ENCODE data around the gene IRF6.

The IRF6 gene

GRCh38 chr1:209805875-209806760 lies at the start of gene IRF6:
Gene IRF6, minus strand, starts transcription at chr1:209806142. Its CDS starts 4,729 bp downstream, at chr1:209801413.
- DNase-seq: peak; percentile 91

DNA sequence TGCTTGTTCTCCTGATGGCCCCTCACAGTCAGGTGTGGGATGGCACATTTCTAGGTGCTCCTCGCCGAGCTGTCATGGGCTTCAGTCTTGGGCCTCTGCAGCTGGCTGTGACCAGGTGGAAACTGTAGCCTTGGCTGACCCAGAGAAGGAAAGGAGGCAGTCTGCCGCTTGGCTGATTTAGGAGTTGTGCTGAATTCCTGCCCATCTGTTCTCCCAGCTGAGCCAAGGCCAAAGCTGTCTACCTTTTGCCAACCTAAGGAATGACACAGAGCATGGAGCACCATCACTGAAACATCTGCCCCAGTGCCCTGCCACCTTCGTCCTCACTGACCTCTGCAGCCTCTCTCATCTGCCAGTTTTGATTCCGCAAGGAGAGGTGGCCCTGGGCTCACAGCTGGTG lies 49.7 kb upstream of the IRF6 start:
- no peak for DNase-seq

DNA sequence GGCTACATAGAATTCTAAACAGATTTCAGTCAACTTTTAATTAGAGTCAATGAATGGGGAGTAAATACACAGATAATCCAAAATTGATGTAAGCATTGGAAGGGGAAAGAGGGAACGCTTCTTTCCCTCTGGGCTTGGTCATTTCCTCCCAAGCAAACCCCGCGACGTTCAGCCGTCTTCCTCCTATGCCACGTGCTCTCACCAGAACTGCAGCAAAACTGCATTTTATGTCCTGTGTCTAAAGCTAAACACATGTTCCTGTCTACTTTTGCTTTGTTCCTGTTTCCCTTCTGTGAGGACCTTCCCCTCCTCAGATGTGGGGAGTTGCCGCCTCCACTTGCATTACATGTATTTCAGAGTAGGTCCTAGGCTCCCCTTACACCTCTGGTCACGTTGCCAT lies 49.1 kb upstream of the IRF6 start:
- no peak for DNase-seq

DNA sequence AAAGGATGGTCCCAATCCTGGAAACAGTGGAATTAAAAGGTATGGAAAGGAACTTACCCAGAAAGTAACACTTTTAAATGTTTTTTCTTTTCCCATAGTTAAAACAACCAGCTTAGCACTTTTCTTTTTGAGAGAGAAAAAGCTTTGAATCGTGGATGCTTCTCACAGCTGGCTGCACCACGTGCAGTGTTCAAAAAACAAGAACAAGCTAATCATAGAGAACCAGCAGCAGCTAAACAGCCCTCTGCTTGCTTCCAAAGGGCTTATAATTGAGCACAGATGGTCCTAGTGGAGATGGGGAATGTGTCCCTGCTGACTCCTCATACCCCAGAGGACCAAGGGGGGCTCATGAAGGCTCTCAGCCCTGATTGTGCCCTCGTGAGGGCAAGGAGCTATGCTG lies 48.3 kb upstream of the IRF6 start:
- DNase-seq: no peak

DNA sequence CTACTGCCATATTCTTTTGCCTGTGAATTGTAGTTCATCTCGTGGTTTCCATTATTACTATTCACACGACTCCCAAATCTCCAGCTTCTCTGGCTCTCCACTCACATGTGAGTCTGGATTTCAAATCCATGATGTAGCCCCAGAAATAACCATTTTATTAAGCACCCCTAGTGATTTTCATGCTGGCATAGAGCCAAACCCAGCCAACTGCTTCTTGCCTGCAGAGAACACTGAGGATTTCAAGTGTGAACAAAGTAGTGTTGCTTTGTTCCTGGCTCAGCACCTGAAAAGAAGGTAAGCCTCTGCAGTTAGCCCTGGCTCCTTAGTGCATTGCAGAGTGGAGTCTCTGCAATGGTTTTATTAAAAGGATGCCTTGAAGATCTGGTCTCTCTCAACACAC lies 47.7 kb upstream of the IRF6 start:
- DNase-seq: no peak

DNA sequence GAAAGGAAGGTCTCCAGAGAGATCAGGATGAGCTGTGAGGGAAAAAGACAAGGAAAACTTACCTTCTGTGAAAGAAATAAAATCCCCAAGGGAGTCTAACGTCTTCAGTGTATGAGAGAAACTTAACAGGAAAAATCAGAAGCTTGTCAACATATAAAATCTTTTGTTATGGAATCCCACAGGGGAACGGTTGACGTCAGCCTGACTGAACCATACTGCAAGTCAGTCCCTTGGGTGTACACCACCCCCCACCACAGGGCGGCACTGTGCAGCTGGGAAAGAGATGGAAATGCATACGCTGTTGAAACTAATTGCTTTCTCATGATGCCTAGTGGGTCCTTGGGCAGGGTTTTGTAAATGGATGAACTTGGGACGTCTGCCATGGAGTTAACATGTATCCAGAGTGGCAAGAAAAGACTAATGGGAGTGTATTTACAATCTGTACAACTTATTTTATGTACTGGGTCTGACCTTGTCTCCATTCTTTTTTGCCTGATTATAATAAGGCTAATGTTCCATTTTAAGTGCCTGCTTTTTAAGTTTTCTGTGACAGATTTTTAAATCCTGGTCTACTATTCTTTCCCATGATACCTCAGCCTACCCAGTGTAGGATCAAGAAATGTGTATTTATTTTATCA lies 44.5 kb upstream of the IRF6 start:
- peak; percentile 54 for DNase-seq

DNA sequence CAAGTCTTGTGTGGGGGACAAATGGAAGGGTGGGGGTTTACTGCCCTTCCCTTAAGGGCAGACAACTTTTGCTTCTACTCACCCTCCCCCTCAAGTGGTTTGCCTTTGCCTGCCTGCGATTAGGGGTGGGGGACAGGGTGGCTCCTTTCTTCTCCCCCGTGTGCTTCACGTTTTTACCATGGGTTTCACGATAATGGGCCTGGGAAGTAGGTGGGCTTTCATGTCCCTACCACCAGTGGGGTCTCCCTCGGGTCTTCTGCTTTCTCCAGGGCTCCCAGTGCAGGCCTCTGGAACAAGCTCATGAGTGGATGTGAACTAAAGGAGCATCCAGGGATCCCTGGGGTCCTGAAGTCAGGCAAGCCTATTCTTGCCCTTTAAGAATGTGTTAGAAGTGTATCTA lies 43.4 kb upstream of the IRF6 start:
- no peak for DNase-seq

- DNase-seq: no peak
These were observed 39.4 kb upstream of the IRF6 start for GRCh38 chr1:209845408-209845725.

DNA sequence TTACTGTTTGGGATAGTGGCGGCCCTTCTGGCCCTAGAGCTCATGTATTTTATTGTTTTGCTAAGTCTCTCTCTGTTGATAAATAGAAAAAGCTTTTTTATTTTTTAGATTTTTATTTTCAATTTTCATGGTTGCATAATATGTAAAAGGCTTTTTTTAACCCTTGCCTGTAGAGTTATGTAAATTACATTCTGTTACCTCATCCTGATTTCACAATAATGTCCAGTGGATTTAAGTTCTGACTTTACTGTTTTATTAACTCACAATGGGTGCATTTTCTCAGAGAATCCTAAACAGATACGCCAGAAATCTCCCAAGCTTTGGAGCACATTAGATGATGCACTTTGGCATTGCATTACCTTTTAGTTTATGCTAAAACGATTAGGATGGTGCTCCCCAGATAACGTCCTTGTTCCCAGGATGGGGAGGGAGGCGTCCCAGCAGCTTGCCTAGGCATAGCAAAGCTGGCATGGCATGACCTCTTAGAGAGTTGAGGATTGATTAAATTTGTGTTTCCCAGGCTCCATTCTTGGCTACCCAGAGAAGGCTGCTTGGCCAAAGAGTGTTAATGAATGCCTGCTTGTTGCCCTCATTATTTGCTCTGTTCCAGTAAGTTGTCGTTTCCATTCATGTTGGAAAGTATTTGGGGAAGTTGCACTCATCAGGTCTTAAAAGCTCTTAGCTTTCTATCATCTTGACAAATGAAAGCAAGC lies 38.9 kb upstream of the IRF6 start:
- no peak for DNase-seq

GRCh38 chr1:209840611-209841010 lies 34.7 kb upstream of the IRF6 start:
- no peak for DNase-seq

- no peak for DNase-seq
These were observed 34.1 kb upstream of the IRF6 start for GRCh38 chr1:209839875-209840546.

- no peak for DNase-seq
These were observed 32.6 kb upstream of the IRF6 start for GRCh38 chr1:209838537-209838936.

DNA sequence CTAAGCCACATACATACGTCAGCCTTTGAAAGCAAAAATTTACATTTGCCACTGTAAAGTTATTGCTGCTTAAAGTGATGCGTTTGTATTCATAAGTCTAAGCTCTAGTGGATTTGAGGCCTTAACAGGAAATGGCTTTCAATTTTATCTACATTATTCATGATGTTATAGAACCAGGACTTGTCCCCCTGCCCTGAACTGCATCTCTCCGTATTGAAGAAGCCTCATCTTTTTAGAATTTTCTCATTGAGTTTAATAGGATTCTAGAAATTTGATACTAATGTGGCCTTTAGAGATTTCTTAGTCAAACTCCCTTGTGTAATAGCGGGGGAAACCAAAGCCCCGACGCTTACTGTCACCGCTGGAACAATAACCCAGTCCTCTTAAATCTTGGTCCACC lies 31.7 kb upstream of the IRF6 start:
- DNase-seq: no peak

GRCh38 chr1:209835782-209836298 lies 29.9 kb upstream of the IRF6 start:
- no peak for DNase-seq

GRCh38 chr1:209831615-209832014 lies 25.7 kb upstream of the IRF6 start:
- no peak for DNase-seq

- no peak for DNase-seq
These were observed 24.8 kb upstream of the IRF6 start for GRCh38 chr1:209830722-209831121.

- no peak for DNase-seq
These were observed 23.8 kb upstream of the IRF6 start for GRCh38 chr1:209829716-209830115.

GRCh38 chr1:209827384-209828262 lies 21.7 kb upstream of the IRF6 start, which contains the start of gene UTP25:
Gene UTP25, plus strand, starts transcription at chr1:209827972. Its CDS starts 92 bp downstream, at chr1:209828064.
- peak; percentile 99 for DNase-seq

- DNase-seq: no peak
These were observed 19.9 kb upstream of the IRF6 start for GRCh38 chr1:209825591-209826434.

DNA sequence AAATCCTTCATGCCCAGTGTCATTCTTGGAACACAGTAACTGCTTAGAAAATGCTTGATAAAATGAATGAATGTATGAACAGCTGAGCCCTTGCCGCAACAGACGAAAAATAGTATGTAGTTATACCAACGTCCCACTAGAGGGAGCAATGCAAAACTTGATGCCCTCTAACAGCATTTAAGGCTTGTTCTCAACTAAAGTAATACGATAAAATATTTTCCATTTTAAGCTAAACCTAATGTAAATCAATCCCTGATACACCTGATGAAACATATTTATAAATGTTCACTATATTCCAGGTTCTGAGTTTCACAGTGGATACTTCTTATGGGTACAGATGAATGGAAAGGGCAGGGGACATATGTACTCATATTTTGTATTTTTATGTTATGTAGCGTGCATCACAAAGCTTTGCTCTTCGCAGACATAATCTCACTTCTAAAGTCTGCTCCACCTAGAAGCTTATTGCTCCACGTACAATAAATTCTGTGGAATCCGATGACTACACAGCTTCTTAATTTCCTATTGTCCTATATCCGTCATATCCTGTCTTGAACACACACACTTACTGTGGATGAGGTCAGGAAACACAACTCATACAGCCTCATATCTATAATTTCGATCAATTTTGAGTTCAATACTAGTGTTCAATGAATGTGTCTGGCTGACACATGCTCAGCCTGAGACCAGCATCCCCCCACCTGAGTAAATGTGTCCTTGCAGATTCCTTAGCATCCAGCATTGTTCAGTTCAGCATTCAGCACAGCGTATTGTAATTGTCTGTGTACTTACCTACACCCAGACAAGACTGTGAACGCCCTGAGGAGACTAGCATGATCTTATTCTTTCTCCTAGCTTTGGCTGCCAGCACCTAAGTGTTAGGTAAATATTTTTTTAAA lies 17.4 kb upstream of the IRF6 start:
- DNase-seq: peak; percentile 85
